IMR-90 (cell line): Measurements from ENCODE around the gene ARHGEF10L. TPM values are rescaled to one million over a fixed set of nuclear protein-coding genes. Genes with fewer than 3 reads are reported as not detected.

Source experiments
- BHLHE40 ChIP-seq: fragments of 150-350 bp; IDR thresholded peaks from 2 replicates; pipeline ENCODE4 v1.6.1; 2016; ENCODE audit warnings: mild to moderate bottlenecking, low read depth, low read length
- CTCF ChIP-seq: conservative IDR thresholded peaks from 2 replicates; pipeline ENCODE4 v1.5.1; 2012; ENCODE audit warnings: mild to moderate bottlenecking, low read depth, low read length, improper control_type of control experiment
- MXI1 ChIP-seq: IDR thresholded peaks from 2 replicates; pipeline ENCODE4 v1.6.1; 2012; ENCODE audit warnings: low read depth, mild to moderate bottlenecking, low read length, moderate library complexity, borderline replicate concordance
- SMC3 ChIP-seq: fragments of 150-350 bp; IDR thresholded peaks from 2 replicates; pipeline ENCODE4 v1.6.1; 2016; ENCODE audit warnings: low read depth, mild to moderate bottlenecking, antibody characterized with exemption, low read length, moderate library complexity
- USF2 ChIP-seq: fragments of 150-350 bp; IDR thresholded peaks from 2 replicates; pipeline ENCODE4 v1.6.1; 2017; ENCODE audit warnings: mild to moderate bottlenecking, antibody characterized with exemption, low read length, low read depth
- polyA plus RNA-seq, 3 experiments: library from polyadenylated mRNA; depleted of rRNA; stranded (reverse); fragments of >200 nt; gene quantifications; 2 replicates each; pipeline ENCODE4 v1.2.3, GENCODE V29; 2012; ENCODE audit warnings: low replicate concordance in 1 of 3
- total RNA-seq: library from RNA; depleted of rRNA; stranded (reverse); fragments of >200 nt; gene quantifications from 2 replicates; pipeline ENCODE4 v1.2.3, GENCODE V29; 2012

Gene ARHGEF10L
- total and polyA plus RNA-seq, 2 of the 4 experiments (the other 2 are of a cell fraction) = 4.8 to 12.4 TPM

- TF ChIP-seq USF2 = no peak
- TF ChIP-seq CTCF = no peak
- TF ChIP-seq SMC3 = no peak
- TF ChIP-seq BHLHE40 = no peak
- TF ChIP-seq MXI1 = no peak
Measured at GRCh38 chr1:17646444-17647280, 107.2 kb downstream of the ARHGEF10L start (continued).
